GOT3 (cell line): ENCODE data around the gene ATMIN.

ENCODE experiments used
- DNase-seq: peaks from one replicate; lab custom pipeline; 2025; ENCODE audit warnings: mixed read lengths; lab: John Stamatoyannopoulos, UW

The ATMIN gene

GRCh38 chr16:81035398-81035974 lies at the start of gene ATMIN:
TSS of gene ATMIN (plus strand) at chr16:81035842. CDS start at chr16:81035871, 29 bp downstream.
- DNase-seq, result peak; percentile 17

GRCh38 chr16:80986557-80986956 lies 49.1 kb upstream of the ATMIN start:
- no peak for DNase-seq

- no peak for DNase-seq
Measured at GRCh38 chr16:80988756-80989155, 46.9 kb upstream of the ATMIN start.

GRCh38 chr16:80989801-80990200 lies 45.8 kb upstream of the ATMIN start:
- DNase-seq, result no peak

GRCh38 chr16:80990577-80990976 lies 45.1 kb upstream of the ATMIN start:
- DNase-seq, result no peak

GRCh38 chr16:80990978-80991377 lies 44.7 kb upstream of the ATMIN start:
- no peak for DNase-seq

GRCh38 chr16:80991792-80992430 lies 43.7 kb upstream of the ATMIN start:
- DNase-seq, result no peak

GRCh38 chr16:80992676-80993293 lies 42.9 kb upstream of the ATMIN start:
- DNase-seq, result no peak

- no peak for DNase-seq
Measured at GRCh38 chr16:80993307-80993706, 42.3 kb upstream of the ATMIN start.

GRCh38 chr16:80993834-80994233 lies 41.8 kb upstream of the ATMIN start:
- no peak for DNase-seq

- no peak for DNase-seq
Measured at GRCh38 chr16:80994451-80994850, 41.2 kb upstream of the ATMIN start.

GRCh38 chr16:80996688-80997138 lies 38.9 kb upstream of the ATMIN start:
- DNase-seq, result no peak

- no peak for DNase-seq
Measured at GRCh38 chr16:80997139-80997798, 38.4 kb upstream of the ATMIN start.

- DNase-seq, result no peak
Measured at GRCh38 chr16:80997964-80998620, 37.5 kb upstream of the ATMIN start.

GRCh38 chr16:81000873-81001272 lies 34.8 kb upstream of the ATMIN start:
- no peak for DNase-seq

- no peak for DNase-seq
Measured at GRCh38 chr16:81001330-81001729, 34.3 kb upstream of the ATMIN start.

- no peak for DNase-seq
Measured at GRCh38 chr16:81003064-81003463, 32.6 kb upstream of the ATMIN start.

GRCh38 chr16:81003610-81004460 lies 31.8 kb upstream of the ATMIN start:
- no peak for DNase-seq

- DNase-seq, result no peak
Measured at GRCh38 chr16:81004646-81005353, 30.8 kb upstream of the ATMIN start.

GRCh38 chr16:81005610-81006161 lies 30.0 kb upstream of the ATMIN start:
- no peak for DNase-seq
